ENCODE measurements around the gene TANGO6. TPM values are rescaled to one million over a fixed set of nuclear protein-coding genes. Genes with fewer than 3 reads are reported as not detected.

The TANGO6 gene
- total and polyA plus RNA-seq, 2 of the 8 experiments (the other 6 are each of a cell fraction or from before 2014, with no cell fraction given): 5.0 to 19.5 TPM

DNA sequence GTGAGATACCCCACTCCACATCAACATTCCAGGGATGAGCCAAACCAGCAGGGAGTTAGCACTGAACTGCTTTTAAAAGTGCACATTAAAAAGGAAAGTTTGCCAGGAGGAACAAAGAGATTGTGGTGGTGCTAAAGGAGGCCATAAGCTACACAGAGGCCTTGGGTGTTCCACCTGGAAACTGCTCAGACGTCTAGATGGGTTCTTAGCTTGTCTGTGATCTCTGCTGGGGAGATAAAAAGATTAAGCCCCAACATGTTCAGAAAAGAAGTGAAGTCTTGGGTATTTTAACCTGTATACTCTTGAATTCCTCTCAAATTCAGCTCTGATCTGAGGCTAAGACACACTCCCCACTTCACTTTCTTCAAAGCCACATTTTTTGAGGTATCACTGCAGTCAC is 272.5 kb downstream of the TANGO6 start:
- H3K79me2 ChIP-seq (ENCODE audit: control insufficient read depth in 1 of 2, insufficient read depth in 2 of 2, low read length in 2 of 2): peaks cover 0 to 17% of the 10 kb centered on the region in 2 experiments; a peak in 1 of 4 replicates
- FAIRE-seq: no peak
- H2BK12ac ChIP-seq (ENCODE audit: low read depth, low read length): no peak overlapping the region
- no peak for DNase-seq (ENCODE audit: low read depth in 1 of 2, low spot score in 2 of 2)
- POLR2A ChIA-PET (ENCODE audit: partially characterized antibody): interaction anchor here (0.6 to 2.0 kb wide), 5 partner anchors 14 to 83 kb away, joined by 3 to 7 read pairs (median 3); no protein-coding TSS in a partner anchor
- H3K36me3 ChIP-seq (ENCODE audit: control insufficient read depth in 2 of 4, insufficient read depth in 4 of 4, low read length in 3 of 4): peaks cover 40 to 83% (median 67%) of the 10 kb centered on the region in 4 experiments
- H2BK20ac ChIP-seq (ENCODE audit: low read length): no peak overlapping the region
- no peaks in the 10 kb centered on the region for H3K27me3 ChIP-seq (replicated peaks in 1 of 4; ENCODE audit: control insufficient read depth in 3 of 4, extremely low read depth in 1 of 4, insufficient read depth in 3 of 4, low read length in 3 of 4)
- no peak overlapping the region for H2AFZ ChIP-seq (ENCODE audit: low read length)
- H3K27ac ChIP-seq (ENCODE audit: low read depth, low read length): no peak overlapping the region
- no peak overlapping the region for H2BK15ac ChIP-seq (ENCODE audit: low read length)
- no peak overlapping the region for H4K91ac ChIP-seq (replicated peaks; ENCODE audit: insufficient read length, low read length)
- H3K4me3 ChIP-seq (ENCODE audit: extremely low read depth in 1 of 4, insufficient read depth in 2 of 4, low read depth in 3 of 4, low read length in 4 of 4): no peak overlapping the region
- no peak overlapping the region for H3K4ac ChIP-seq (replicated peaks; ENCODE audit: insufficient read length, low read depth, low read length)
- no peak overlapping the region for H3K4me2 ChIP-seq (ENCODE audit: insufficient read depth in 1 of 2, low read depth in 2 of 2, low read length in 2 of 2)
- H3K56ac ChIP-seq (replicated peaks; ENCODE audit: insufficient read length, low read depth, low read length): no peak overlapping the region
- no peak overlapping the region for H3K18ac ChIP-seq (ENCODE audit: extremely low read depth, low read length)
- no peak overlapping the region for H3K23ac ChIP-seq (ENCODE audit: insufficient read length)
- CTCF ChIA-PET (ENCODE audit: partially characterized antibody): interaction anchor here (0.6 to 12.3 kb wide), 8 partner anchors 4 to 245 kb away, joined by 3 to 174 read pairs (median 4); partner anchors contain the start of gene HAS3
- H2BK120ac ChIP-seq (replicated peaks; ENCODE audit: low read depth, low read length): no peak overlapping the region
- H3K9ac ChIP-seq (replicated peaks in 1 of 4; ENCODE audit: extremely low read depth in 1 of 4, low read depth in 3 of 4, low read length in 3 of 4): no peak overlapping the region
- H2AK5ac ChIP-seq (ENCODE audit: low read depth, low read length): no peak overlapping the region
- WGBS, 2 experiments (ENCODE audit: extremely low coverage in 1 of 2, insufficient coverage in 1 of 2, insufficient read length in 1 of 2, insufficient replicate concordance in 2 of 2, low coverage in 1 of 2, low lambda C conversion rate in 2 of 2, missing lambda C conversion rate in 1 of 2): 73% methylated on average over 1 of the region's 1 CpG; no CpG with 5 or more reads in 1 of the 2 experiments
- no peak for TF ChIP-seq NRF1 (IDR thresholded peaks at IDR 0.05; ENCODE audit: low read depth, low read length)
- no peak for TF ChIP-seq CBX8 (IDR thresholded peaks at IDR 0.05; ENCODE audit: borderline replicate concordance, low read depth, low read length)
- TF ChIP-seq CTBP2 (IDR thresholded peaks at IDR 0.05; ENCODE audit: borderline replicate concordance, insufficient read depth, insufficient read length, low read length): no peak
- TF ChIP-seq POLR2A (IDR thresholded peaks at IDR 0.05; ENCODE audit: control extremely low read depth in 1 of 2, low read depth in 2 of 2, low read length in 2 of 2): no peak
- TF ChIP-seq ZNF274 (IDR thresholded peaks at IDR 0.05; ENCODE audit: borderline replicate concordance, extremely low read depth, low read length): no peak
- TF ChIP-seq BRCA1 (IDR thresholded peaks at IDR 0.05; ENCODE audit: low read depth, low read length): no peak
- TF ChIP-seq SIRT6 (IDR thresholded peaks at IDR 0.05; ENCODE audit: low read length): no peak
- TF ChIP-seq SP1 (IDR thresholded peaks at IDR 0.05; ENCODE audit: low read depth, low read length): no peak
- TF ChIP-seq NANOG (IDR thresholded peaks at IDR 0.05; ENCODE audit: insufficient read depth, low read depth, low read length, poor library complexity, severe bottlenecking): no peak
- TF ChIP-seq RFX5 (IDR thresholded peaks at IDR 0.05; ENCODE audit: borderline replicate concordance, low read depth, low read length): no peak
- TF ChIP-seq POLR2AphosphoS5 (IDR thresholded peaks at IDR 0.05; ENCODE audit: low read depth, low read length): no peak
- no peak for TF ChIP-seq KDM4A (IDR thresholded peaks at IDR 0.05; ENCODE audit: low read depth, low read length, severe bottlenecking)
- no peak for TF ChIP-seq EP300 (IDR thresholded peaks at IDR 0.05; ENCODE audit: borderline replicate concordance in 1 of 2, low read depth in 2 of 2, low read length in 2 of 2)
- no peak for TF ChIP-seq KDM1A (IDR thresholded peaks at IDR 0.05; ENCODE audit: borderline replicate concordance, low read length)
- no peak for TF ChIP-seq SRF (IDR thresholded peaks at IDR 0.05; ENCODE audit: low read depth, low read length)
- no peak overlapping the region for H2BK5ac ChIP-seq (ENCODE audit: low read depth, low read length)
- no peaks in the 10 kb centered on the region for H3K9me3 ChIP-seq (ENCODE audit: insufficient read depth in 2 of 2, low read depth in 1 of 2, low read length in 1 of 2)
- no peaks in the 10 kb centered on the region for H3K23me2 ChIP-seq (ENCODE audit: low read depth, low read length)
- no peak overlapping the region for H3K14ac ChIP-seq (ENCODE audit: insufficient read length)
- H4K8ac ChIP-seq (ENCODE audit: extremely low read depth, insufficient read depth, low read length): no peak overlapping the region
- H3K4me1 ChIP-seq (replicated peaks in 1 of 4; ENCODE audit: control insufficient read depth in 3 of 4, insufficient read depth in 4 of 4, low read length in 3 of 4): no peaks in the 10 kb centered on the region
- H4K20me1 ChIP-seq (replicated peaks in 1 of 2; ENCODE audit: control insufficient read depth in 1 of 2, insufficient read depth in 2 of 2, low read length in 2 of 2): peaks cover 11 to 15% of the 10 kb centered on the region in 2 experiments
- H4K5ac ChIP-seq (ENCODE audit: insufficient read length, low read depth, low read length): no peak overlapping the region
- H3K79me1 ChIP-seq (ENCODE audit: low read depth, low read length): peaks cover 14% of the 10 kb centered on the region; the same call in 1 of the 2 replicates
